Measurements from ENCODE around the gene LTBP3.
A peak's percentile ranks its signal among the peaks of the same experiment; 100 is the strongest.

LTBP3 gene

GRCh38 chr11:65498727-65498976 is 59.5 kb downstream of the LTBP3 start:
- TF ChIP-seq CTCF (conservative IDR thresholded peaks at IDR 0.05; ENCODE audit: low read depth, low read length) = no peak
- peak overlapping the region; percentile 80 for H3K4me3 ChIP-seq (ENCODE audit: low read depth, low read length)
- DNase-seq (ENCODE audit: low read depth) = no peak

GRCh38 chr11:65498042-65498726 is 60.0 kb downstream of the LTBP3 start:
- no peak for TF ChIP-seq CTCF (conservative IDR thresholded peaks at IDR 0.05; ENCODE audit: low read depth, low read length)
- peak; percentile 79 for DNase-seq (ENCODE audit: low read depth)
- peak overlapping the region; percentile 80 for H3K4me3 ChIP-seq (ENCODE audit: low read depth, low read length)

- peak overlapping the region; percentile 80 for H3K4me3 ChIP-seq (ENCODE audit: low read depth, low read length)
- DNase-seq (ENCODE audit: low read depth) = peak; percentile 99
Observed at GRCh38 chr11:65497141-65498041, 60.8 kb downstream of the LTBP3 start.

GRCh38 chr11:65496304-65497140 is 61.6 kb downstream of the LTBP3 start:
- peak; percentile 48 for DNase-seq (ENCODE audit: low read depth)

More at GRCh38 chr11:65497141-65498041, 60.8 kb downstream of the LTBP3 start:
- TF ChIP-seq CTCF (conservative IDR thresholded peaks at IDR 0.05; ENCODE audit: low read depth, low read length) = peak; percentile 39

GRCh38 chr11:65493367-65494176 is 64.6 kb downstream of the LTBP3 start:
- no peak for TF ChIP-seq CTCF (conservative IDR thresholded peaks at IDR 0.05; ENCODE audit: low read depth, low read length)
- no peak overlapping the region for H3K4me3 ChIP-seq (ENCODE audit: low read depth, low read length)
- DNase-seq (ENCODE audit: low read depth) = peak; percentile 96

More at GRCh38 chr11:65496304-65497140, 61.6 kb downstream of the LTBP3 start:
- H3K4me3 ChIP-seq (ENCODE audit: low read depth, low read length) = peak overlapping the region; percentile 32
- TF ChIP-seq CTCF (conservative IDR thresholded peaks at IDR 0.05; ENCODE audit: low read depth, low read length) = no peak

Measured in choroid plexus epithelial cell (primary cell).